Heart right ventricle (tissue), 16 donors: ENCODE measurements around the gene TGFBR2. TPM values are rescaled to one million over a fixed set of nuclear protein-coding genes. Genes with fewer than 3 reads are reported as not detected.
A peak's percentile ranks its signal among the peaks of the same experiment; 100 is the strongest.

Experiments
- ATAC-seq, 8 donors: fragments of 200-7000 bp; cut with Tn5 transposase; one replicate each; pipeline ENCODE4 v1.9.1; 2020; ENCODE audit warnings: mild to moderate bottlenecking in 8 of 8, moderate library complexity in 8 of 8, moderate number of reproducible peaks in 1 of 8
- DNase-seq, 2 donors: peaks; one replicate each; pipeline ENCODE4 v3.0.0-alpha.2; 2020
- H3K27ac ChIP-seq, 10 donors: fragments of 200-600 bp; sonication (generic) in 2 of 10; one replicate each; pipeline versions ENCODE4 v1.5.0 to v1.8.0; 2020 to 2022; ENCODE audit warnings: mild to moderate bottlenecking in 3 of 10
- H3K27me3 ChIP-seq, 7 donors: fragments of 200-600 bp; one replicate each; pipeline ENCODE4 v1.8.0; 2021 to 2022; ENCODE audit warnings: mild to moderate bottlenecking in 2 of 7
- H3K36me3 ChIP-seq, 9 donors: fragments of 200-600 bp; sonication (generic) in 1 of 9; one replicate each; pipeline versions ENCODE4 v1.5.0 to v1.8.0; 2020 to 2022; ENCODE audit warnings: mild to moderate bottlenecking in 2 of 9
- H3K4me1 ChIP-seq, 9 donors: fragments of 200-600 bp; sonication (generic) in 1 of 9; one replicate each; pipeline versions ENCODE4 v1.5.0 to v1.8.0; 2020 to 2022; ENCODE audit warnings: mild to moderate bottlenecking in 4 of 9
- H3K4me3 ChIP-seq, 10 donors: fragments of 200-600 bp; sonication (generic) in 2 of 10; one replicate each; pipeline versions ENCODE4 v1.5.0 to v1.8.0; 2020 to 2022; ENCODE audit warnings: mild to moderate bottlenecking in 7 of 10, moderate library complexity in 2 of 10
- H3K9me3 ChIP-seq, 11 donors: fragments of 200-600 bp in 10 of 11; sonication (generic) in 2 of 11; one replicate each; pipeline versions ENCODE4 v1.5.0 to v1.8.0; 2013 to 2022; ENCODE audit warnings: mild to moderate bottlenecking in 2 of 11, control low read depth in 1 of 11, moderate library complexity in 1 of 11
- WGBS, 2 donors: extraction: QIAGEN DNeasy Blood & Tissue Kit; methylation state at CpG; one replicate each; pipeline ENCODE4 v1.1.7; 2013; ENCODE audit warnings: inconsistent platforms in 1 of 2; 5-methylcytosine and 5-hydroxymethylcytosine counted together
- intact Hi-C, 10 donors: fragments of 100-400 bp; cut with DNase I; formaldehyde crosslinking; loops; one replicate each; pipeline versions ENCODE4 v1.11.1 to v1.14.2; 2022
- polyA plus RNA-seq, 2 donors: library from polyadenylated mRNA; stranded (reverse); fragments of 200-250 nt; gene quantifications; one replicate each; pipeline ENCODE4 v1.2.3, GENCODE V29; 2013
- total RNA-seq, 10 donors: library from RNA; stranded (reverse); fragmentation: NEBNext Ultra II Directional in 3 of 10; extraction: Animal tissue kit (Norgen Biotek cat#: 25700) in 3 of 10; gene quantifications; one replicate each; pipeline versions ENCODE4 v1.2.1 to v1.2.4, GENCODE V29; 2021 to 2023
- TF ChIP-seq, protein P1 (sequence below), 9 donors: fragments of 200-600 bp; sonication (generic) in 2 of 9; IDR thresholded peaks; one replicate each; pipeline versions ENCODE4 v1.5.0 to v1.8.0; 2021 to 2022; ENCODE audit warnings: antibody characterized with exemption in 9 of 9, mild to moderate bottlenecking in 5 of 9, moderate library complexity in 1 of 9
- donor health status: Arrhythmogenic right ventricular cardiomyopathy.
- donor health status: ischemic (EF 13 %, LVEDD 7.1; RV severe dilation, severe dysfunction).
- donor health status: healthy with polysubstance abuse.
- donor health status: DM: no; HTN: yes; CAD: no.
- donor health status: DM: no; HTN: no; CAD: no.
- donor health status: ischemic (EF 25% LVEDD 6.9; RV normal size, moderate dysfunction).
- donor health status: ischemic (EF 25% LVEDD 5.7; RV mildly dilated, moderate dysfunction).
- donor health status: healthy.
- donor health status: DM: yes; HTN: yes; CAD: no.
- donor health status: Ischemic cardiomyopathy.
- donor health status: ischemic (EF 35%, LVEDD 5.7; RV mildly dilated, moderate dysfunction).
- donor health status: nonischemic (EF 11% LVEDD 7.7; RV severe dilation, severe dysfunction).
- donor health status: DM: yes; HTN: yes; CAD: no.
- donor health status: PGD.
- donor health status: ischemic (EF 29% LVEDD 5.4; RV normal size, mild dysfunction).
- donor health status: nonischemic (EF 23%, LVEDD 6.1; RV moderate dilation, normal function).

TGFBR2 gene
- total and polyA plus RNA-seq, 12 donors, result 14.6 to 197 (median 82.8) TPM

DNA sequence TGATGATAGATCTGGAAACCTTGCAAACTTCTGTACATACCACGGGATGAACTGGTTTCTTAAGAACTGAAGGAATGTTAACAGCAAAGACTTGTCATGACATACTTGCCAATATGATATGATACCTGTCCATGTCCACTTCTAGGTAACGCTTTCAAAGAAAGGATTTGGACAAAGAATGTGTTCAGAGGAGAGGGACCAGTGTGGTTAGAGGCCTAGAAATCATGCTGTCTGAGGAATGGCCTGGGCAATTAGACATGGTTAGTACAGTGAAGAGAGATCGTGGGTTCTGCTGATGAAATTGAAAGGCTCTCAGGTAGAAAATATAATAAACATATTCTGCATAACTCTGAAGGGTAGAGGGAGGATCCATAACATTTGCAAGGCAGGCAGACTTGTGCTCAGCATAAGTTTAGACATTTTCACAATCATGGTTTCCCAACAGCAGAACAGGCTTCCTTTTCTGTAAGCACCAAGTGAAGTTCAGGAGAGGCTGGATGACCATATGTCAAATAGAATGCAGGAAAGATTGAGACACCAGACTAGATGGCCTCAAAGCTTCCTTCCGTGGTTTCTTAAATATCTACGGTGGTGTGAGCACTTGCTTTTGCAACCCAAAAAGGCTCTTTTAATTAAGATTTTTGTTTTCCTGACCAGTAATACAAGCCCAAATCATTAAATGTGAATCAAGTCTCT, 39.9 kb downstream of the TGFBR2 start:
- peaks cover 0 to 73% (median 29%) of the 10 kb centered on the region in 9 donors for H3K36me3 ChIP-seq
- ATAC-seq, result peak in 1 of 8 donors; percentile 21
- WGBS, 2 donors, result 91 to 92% methylated on average over 5 of the region's 5 CpGs

DNA sequence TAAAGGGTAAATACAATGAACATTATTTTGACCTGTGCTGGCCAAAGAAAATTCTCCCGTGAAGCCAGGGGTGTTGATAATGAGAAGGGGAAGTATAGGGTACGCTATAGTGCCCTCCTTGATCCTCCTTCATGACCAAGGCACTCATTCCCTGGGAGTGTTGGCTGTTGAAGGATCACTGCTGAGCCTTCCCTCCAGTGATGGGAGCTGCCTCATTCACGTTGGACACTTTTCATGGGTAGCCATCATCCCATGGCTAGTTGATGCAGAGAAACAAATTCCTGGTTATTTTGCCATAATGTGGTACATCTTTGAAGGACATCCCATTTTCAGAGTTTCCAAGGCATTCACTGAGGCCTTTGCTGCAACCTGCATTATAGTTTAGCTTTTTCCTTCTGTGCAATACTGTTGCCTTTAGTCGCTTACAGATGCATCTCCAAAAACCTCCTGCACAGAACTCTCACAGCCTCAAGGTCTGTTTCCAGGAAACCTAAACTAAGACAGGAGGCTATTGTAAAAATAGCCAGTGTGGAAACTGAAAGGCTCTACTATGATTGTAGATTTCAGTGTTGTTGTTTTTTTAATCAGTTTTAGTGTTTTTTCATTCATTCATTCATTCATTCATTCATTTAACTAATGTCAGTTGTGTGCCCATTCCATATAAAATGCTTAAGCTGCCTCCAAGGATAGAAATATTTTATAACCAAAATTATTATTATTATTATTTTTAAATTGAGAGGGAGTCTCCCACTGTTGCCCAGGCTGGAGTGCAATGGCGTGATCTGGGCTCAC, 40.8 kb downstream of the TGFBR2 start:
- 87 to 89% methylated on average over 5 of the region's 5 CpGs for WGBS, 2 donors
- Histone ChIP-seq H3K9me3 (no peaks in the 10 kb centered on the region), H3K4me1 (peaks cover 11 to 92% (median 53%) of the 10 kb centered on the region in 9 donors), H3K27me3 (no peaks in the 10 kb centered on the region), H3K27ac (peak overlapping the region in 5 of 10 donors; percentile 5 to 84 (median 28)), H3K36me3 (peaks cover 0 to 82% (median 36%) of the 10 kb centered on the region in 9 donors), H3K4me3 (no peak overlapping the region)
- intact Hi-C loops, result loop anchor here in 1 of 10 donors (5.0 kb wide), 1 partner anchor 35 kb away; no protein-coding TSS in a partner anchor
- ATAC-seq, result no peak
- TF ChIP-seq, protein P1, sequence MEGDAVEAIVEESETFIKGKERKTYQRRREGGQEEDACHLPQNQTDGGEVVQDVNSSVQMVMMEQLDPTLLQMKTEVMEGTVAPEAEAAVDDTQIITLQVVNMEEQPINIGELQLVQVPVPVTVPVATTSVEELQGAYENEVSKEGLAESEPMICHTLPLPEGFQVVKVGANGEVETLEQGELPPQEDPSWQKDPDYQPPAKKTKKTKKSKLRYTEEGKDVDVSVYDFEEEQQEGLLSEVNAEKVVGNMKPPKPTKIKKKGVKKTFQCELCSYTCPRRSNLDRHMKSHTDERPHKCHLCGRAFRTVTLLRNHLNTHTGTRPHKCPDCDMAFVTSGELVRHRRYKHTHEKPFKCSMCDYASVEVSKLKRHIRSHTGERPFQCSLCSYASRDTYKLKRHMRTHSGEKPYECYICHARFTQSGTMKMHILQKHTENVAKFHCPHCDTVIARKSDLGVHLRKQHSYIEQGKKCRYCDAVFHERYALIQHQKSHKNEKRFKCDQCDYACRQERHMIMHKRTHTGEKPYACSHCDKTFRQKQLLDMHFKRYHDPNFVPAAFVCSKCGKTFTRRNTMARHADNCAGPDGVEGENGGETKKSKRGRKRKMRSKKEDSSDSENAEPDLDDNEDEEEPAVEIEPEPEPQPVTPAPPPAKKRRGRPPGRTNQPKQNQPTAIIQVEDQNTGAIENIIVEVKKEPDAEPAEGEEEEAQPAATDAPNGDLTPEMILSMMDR (IDR thresholded peaks at IDR 0.05), result no peak
- DNase-seq, result no peak

More for the DNA sequence above, 39.9 kb downstream of the TGFBR2 start:
- TF ChIP-seq, protein P1 (IDR thresholded peaks at IDR 0.05), result no peak
- Histone ChIP-seq H3K4me1 (peaks cover 11 to 98% (median 61%) of the 10 kb centered on the region in 9 donors), H3K27me3 (no peaks in the 10 kb centered on the region), H3K9me3 (no peaks in the 10 kb centered on the region), H3K27ac (peak overlapping the region in 5 of 10 donors; percentile 5 to 84 (median 28)), H3K4me3 (no peak overlapping the region)
- intact Hi-C loops, result loop anchor here in 1 of 10 donors (5.0 kb wide), 1 partner anchor 34 kb away; no protein-coding TSS in a partner anchor
- no peak for DNase-seq

DNA sequence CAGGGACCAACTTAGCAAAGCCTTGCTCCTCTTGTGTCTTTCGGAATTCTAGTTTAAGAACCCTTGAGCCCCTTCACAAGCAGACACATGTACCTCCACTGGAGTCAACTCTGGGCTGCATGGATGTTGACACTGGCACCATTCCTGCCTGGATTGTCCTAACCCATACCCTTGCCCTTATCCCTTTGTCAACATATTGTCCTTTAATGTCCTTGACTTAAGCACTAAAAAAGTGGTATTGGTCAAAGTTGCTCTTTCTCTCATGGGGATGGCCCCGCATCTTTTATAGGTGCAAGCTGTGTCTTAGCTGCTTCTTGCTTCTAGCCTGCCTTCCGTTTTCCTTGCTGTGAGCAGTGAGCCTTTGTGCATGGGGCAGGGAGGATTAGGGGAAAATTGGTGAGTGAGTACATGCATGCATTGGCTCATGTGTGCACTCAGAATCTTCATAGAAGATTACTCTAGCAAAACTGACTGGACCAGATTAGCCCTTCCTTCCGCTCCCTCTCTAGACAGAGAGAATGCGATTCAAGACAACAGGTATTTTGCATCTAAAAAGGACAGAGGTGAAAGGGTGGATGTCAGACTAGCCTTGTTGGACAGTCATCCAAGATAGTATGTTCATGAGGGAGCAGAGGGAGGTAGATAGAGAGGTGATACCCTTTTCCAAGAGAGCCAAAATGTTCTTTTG, 42.4 kb downstream of the TGFBR2 start:
- DNase-seq (no peak), ATAC-seq (no peak)
- TF ChIP-seq, protein P1 (IDR thresholded peaks at IDR 0.05), result no peak
- WGBS, 2 donors, result 94 to 97% methylated on average over 5 of the region's 5 CpGs
- Histone ChIP-seq H3K27ac (peak overlapping the region in 8 of 10 donors; percentile 9 to 85 (median 26)), H3K9me3 (no peaks in the 10 kb centered on the region), H3K27me3 (no peaks in the 10 kb centered on the region), H3K36me3 (peaks cover 0 to 92% (median 43%) of the 10 kb centered on the region in 9 donors), H3K4me1 (peaks cover 5 to 88% (median 37%) of the 10 kb centered on the region in 9 donors), H3K4me3 (no peak overlapping the region)
- intact Hi-C loops, result loop anchor here in 1 of 10 donors (5.0 kb wide), 1 partner anchor 37 kb away; no protein-coding TSS in a partner anchor
